Liver (tissue), 9 donors: ENCODE results near the gene FAM184A. TPM values are rescaled to one million over a fixed set of nuclear protein-coding genes. Genes with fewer than 3 reads are reported as not detected.

ENCODE experiments used
- DNase-seq: peaks from one replicate; pipeline ENCODE4 v3.0.0-alpha.2; 2017; ENCODE audit warnings: low spot score
- H3K27ac ChIP-seq, 2 donors: one replicate each; pipeline ENCODE4 v1.7.0; 2013; ENCODE audit warnings: inconsistent platforms in 2 of 2, low read length in 2 of 2, control low read depth in 1 of 2, low read depth in 1 of 2, mild to moderate bottlenecking in 1 of 2
- H3K27me3 ChIP-seq, 4 donors: one replicate each; pipeline versions ENCODE4 v1.6.1 to v1.7.0; 2013; ENCODE audit warnings: low read length in 3 of 4, inconsistent platforms in 1 of 4, mild to moderate bottlenecking in 1 of 4, moderate library complexity in 1 of 4; ENCODE audit not compliant: control insufficient read depth in 4 of 4, insufficient read depth in 4 of 4
- H3K36me3 ChIP-seq, 4 donors: one replicate each; pipeline versions ENCODE4 v1.6.1 to v1.7.0; 2013; ENCODE audit warnings: low read length in 3 of 4, mild to moderate bottlenecking in 3 of 4, low read depth in 1 of 4, moderate library complexity in 1 of 4; ENCODE audit not compliant: control insufficient read depth in 4 of 4, insufficient read depth in 3 of 4
- H3K4me1 ChIP-seq, 4 donors: one replicate each; pipeline versions ENCODE4 v1.6.1 to v1.7.0; 2013; ENCODE audit warnings: low read length in 3 of 4, mild to moderate bottlenecking in 3 of 4, moderate library complexity in 1 of 4; ENCODE audit not compliant: control insufficient read depth in 4 of 4, insufficient read depth in 4 of 4
- H3K4me3 ChIP-seq, 3 donors: one replicate each; pipeline versions ENCODE4 v1.6.1 to v1.7.0; 2013; ENCODE audit warnings: low read length in 3 of 3, control low read depth in 1 of 3, low read depth in 1 of 3, mild to moderate bottlenecking in 1 of 3
- H3K9ac ChIP-seq, 2 donors: one replicate each; pipeline ENCODE4 v1.7.0; 2013; ENCODE audit warnings: low read length in 2 of 2, mild to moderate bottlenecking in 2 of 2, moderate library complexity in 2 of 2, control low read depth in 1 of 2, low read depth in 1 of 2
- H3K9me3 ChIP-seq, 4 donors: one replicate each; pipeline versions ENCODE4 v1.6.1 to v1.7.0; 2013; ENCODE audit warnings: low read length in 3 of 4; ENCODE audit not compliant: control insufficient read depth in 4 of 4
- CTCF ChIP-seq: fragments of 150-350 bp; IDR thresholded peaks from 2 replicates; pipeline ENCODE4 v1.5.1; 2017; ENCODE audit warnings: improper control_type of control experiment, low read depth, low read length; ENCODE audit not compliant: missing input control
- EGR1 ChIP-seq, 2 donors: IDR thresholded peaks; 2 replicates each; pipeline ENCODE4 v1.6.1; 2016 to 2018; ENCODE audit warnings: antibody characterized with exemption in 2 of 2, low read depth in 2 of 2
- FOXA1 ChIP-seq: IDR thresholded peaks from 2 replicates; pipeline ENCODE4 v1.6.1; 2016; ENCODE audit warnings: antibody characterized with exemption
- FOXA2 ChIP-seq: IDR thresholded peaks from 2 replicates; pipeline ENCODE4 v1.6.1; 2016; ENCODE audit warnings: antibody characterized with exemption
- GABPA ChIP-seq, 2 donors: IDR thresholded peaks in 1 of 2; conservative IDR thresholded peaks in 1 of 2; 2 replicates each; pipeline ENCODE4 v1.6.1; 2016; ENCODE audit warnings: antibody characterized with exemption in 2 of 2, mild to moderate bottlenecking in 1 of 2, moderate library complexity in 1 of 2
- HNF4A ChIP-seq, 2 donors: conservative IDR thresholded peaks; 2 replicates each; pipeline ENCODE4 v1.6.1; 2016; ENCODE audit warnings: antibody characterized with exemption in 2 of 2, mild to moderate bottlenecking in 2 of 2
- HNF4G ChIP-seq: IDR thresholded peaks from 2 replicates; pipeline ENCODE4 v1.6.1; 2016; ENCODE audit warnings: antibody characterized with exemption
- JUND ChIP-seq, 2 donors: IDR thresholded peaks; 2 replicates each; pipeline ENCODE4 v1.6.1; 2016; ENCODE audit warnings: antibody characterized with exemption in 2 of 2
- NR2F2 ChIP-seq: IDR thresholded peaks from 2 replicates; pipeline ENCODE4 v1.6.1; 2016; ENCODE audit warnings: antibody characterized with exemption
- RAD21 ChIP-seq, 2 donors: IDR thresholded peaks; 2 replicates each; pipeline ENCODE4 v1.6.1; 2016; ENCODE audit warnings: antibody characterized with exemption in 2 of 2, mild to moderate bottlenecking in 2 of 2
- REST ChIP-seq: IDR thresholded peaks from 2 replicates; pipeline ENCODE4 v1.6.1; 2016; ENCODE audit warnings: antibody characterized with exemption, mild to moderate bottlenecking
- RXRA ChIP-seq, 2 donors: IDR thresholded peaks; 2 replicates each; pipeline ENCODE4 v1.6.1; 2017 to 2018; ENCODE audit warnings: antibody characterized with exemption in 2 of 2, mild to moderate bottlenecking in 1 of 2
- SP1 ChIP-seq: IDR thresholded peaks from 2 replicates; pipeline ENCODE4 v1.6.1; 2018; ENCODE audit warnings: antibody characterized with exemption, mild to moderate bottlenecking
- TAF1 ChIP-seq: conservative IDR thresholded peaks from 2 replicates; pipeline ENCODE4 v1.6.1; 2016; ENCODE audit warnings: antibody characterized with exemption, mild to moderate bottlenecking
- YY1 ChIP-seq: IDR thresholded peaks from 2 replicates; pipeline ENCODE4 v1.6.1; 2016; ENCODE audit warnings: antibody characterized with exemption, mild to moderate bottlenecking
- ZBTB33 ChIP-seq: IDR thresholded peaks from 2 replicates; pipeline ENCODE4 v1.6.1; 2016; ENCODE audit warnings: antibody characterized with exemption
- WGBS: extraction: QIAGEN DNeasy Blood & Tissue Kit; methylation state at CpG from one replicate; pipeline ENCODE4 v1.1.7; 2013; 5-methylcytosine and 5-hydroxymethylcytosine counted together
- polyA plus RNA-seq, 2 donors: library from polyadenylated mRNA; stranded (reverse) in 1 of 2; unstranded in 1 of 2; fragments of 200-250 nt in 1 of 2; fragments of >200 nt in 1 of 2; fragmentation: Nextera tagmentation in 1 of 2; extraction: Ambion mirVana in 1 of 2; gene quantifications; one replicate each; pipeline versions ENCODE4 v1.2.1 to v1.2.3, GENCODE V29; 2013 to 2015
- total RNA-seq, 2 donors: library from RNA; depleted of rRNA; stranded (reverse); fragments of >200 nt; gene quantifications; one replicate each; pipeline ENCODE4 v1.2.3, GENCODE V29; 2014
- TF ChIP-seq, protein P1 (sequence below): IDR thresholded peaks from 2 replicates; pipeline ENCODE4 v1.6.1; 2016; ENCODE audit warnings: antibody characterized with exemption
- TF ChIP-seq, protein P2 (sequence below): IDR thresholded peaks from 2 replicates; pipeline ENCODE4 v1.6.1; 2016; ENCODE audit warnings: antibody characterized with exemption
- donor health status: healthy.
- donor health status: healthy.
- donor health status: healthy.
- donor health status: healthy.
- donor health status: healthy.

FAM184A gene
- total and polyA plus RNA-seq, 4 donors, result 1.0 to 7.4 (median 4.0) TPM

DNA sequence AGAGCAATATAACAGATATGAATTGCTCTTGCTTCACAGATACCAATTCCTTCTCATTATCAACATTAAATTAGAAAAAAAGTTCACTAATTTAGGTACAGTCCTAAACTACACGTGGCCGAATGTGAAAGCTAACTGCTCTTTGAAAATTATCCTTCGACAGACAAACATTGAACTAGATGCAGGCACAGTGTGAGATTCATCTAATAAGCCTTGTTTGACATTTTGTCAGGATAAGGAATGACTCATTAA lies 1.1 kb downstream of the FAM184A start:
- peak overlapping the region in 2 of 3 donors; percentile 23 to 94 for H3K4me3 ChIP-seq
- no peak overlapping the region for H3K9ac ChIP-seq
- WGBS, result 24% methylated on average over 3 of the region's 3 CpGs
- H3K27me3 ChIP-seq, result no peaks in the 10 kb centered on the region
- peak overlapping the region in 1 of 2 donors; percentile 28 for H3K27ac ChIP-seq
- TF ChIP-seq NR2F2 (no peak), FOXA1 (no peak), SP1 (no peak), HNF4A (conservative IDR thresholded peaks at IDR 0.05) (no peak), GABPA (IDR thresholded peaks at IDR 0.05 in 1 of 2, conservative IDR thresholded peaks at IDR 0.05 in 1 of 2) (no peak)
- peaks cover 0 to 14% (median under 1%) of the 10 kb centered on the region in 4 donors for H3K4me1 ChIP-seq
- H3K36me3 ChIP-seq, result no peaks in the 10 kb centered on the region
- no peaks in the 10 kb centered on the region for H3K9me3 ChIP-seq
- DNase-seq, result no peak

GRCh38 chr6:119076576-119077390 lies 1.7 kb downstream of the FAM184A start:
- H3K4me1 ChIP-seq, result peaks cover 0 to 14% (median under 1%) of the 10 kb centered on the region in 4 donors
- WGBS, result 51% methylated on average over 7 of the region's 7 CpGs
- H3K36me3 ChIP-seq, result no peaks in the 10 kb centered on the region
- H3K4me3 ChIP-seq, result peak overlapping the region in 1 of 3 donors; percentile 94
- H3K27me3 ChIP-seq, result no peaks in the 10 kb centered on the region
- no peak overlapping the region for H3K27ac ChIP-seq
- TF ChIP-seq JUND (IDR thresholded peaks at IDR 0.05) (no peak), REST (no peak), FOXA2 (no peak), YY1 (no peak), EGR1 (IDR thresholded peaks at IDR 0.05; ENCODE audit: low read depth in 2 of 2) (no peak), CTCF (no peak), HNF4A (conservative IDR thresholded peaks at IDR 0.05) (no peak), NR2F2 (no peak), TAF1 (no peak), GABPA (IDR thresholded peaks at IDR 0.05 in 1 of 2, conservative IDR thresholded peaks at IDR 0.05 in 1 of 2) (no peak), HNF4G (no peak), RXRA (IDR thresholded peaks at IDR 0.05) (no peak), RAD21 (IDR thresholded peaks at IDR 0.05) (no peak), ZBTB33 (no peak), SP1 (no peak), FOXA1 (no peak)
- TF ChIP-seq, protein P1, sequence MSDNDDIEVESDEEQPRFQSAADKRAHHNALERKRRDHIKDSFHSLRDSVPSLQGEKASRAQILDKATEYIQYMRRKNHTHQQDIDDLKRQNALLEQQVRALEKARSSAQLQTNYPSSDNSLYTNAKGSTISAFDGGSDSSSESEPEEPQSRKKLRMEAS, result no peak
- TF ChIP-seq, protein P2, sequence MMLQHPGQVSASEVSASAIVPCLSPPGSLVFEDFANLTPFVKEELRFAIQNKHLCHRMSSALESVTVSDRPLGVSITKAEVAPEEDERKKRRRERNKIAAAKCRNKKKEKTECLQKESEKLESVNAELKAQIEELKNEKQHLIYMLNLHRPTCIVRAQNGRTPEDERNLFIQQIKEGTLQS, result no peak
- H3K9me3 ChIP-seq, result no peaks in the 10 kb centered on the region
- H3K9ac ChIP-seq, result no peak overlapping the region
- DNase-seq, result no peak
